ELR (cell line): ENCODE results near the gene PEA15.

Source experiments
- DNase-seq: peaks from one replicate; pipeline ENCODE4 v3.0.0-alpha.2; 2015; ENCODE audit warnings: low read depth

PEA15 gene

DNA sequence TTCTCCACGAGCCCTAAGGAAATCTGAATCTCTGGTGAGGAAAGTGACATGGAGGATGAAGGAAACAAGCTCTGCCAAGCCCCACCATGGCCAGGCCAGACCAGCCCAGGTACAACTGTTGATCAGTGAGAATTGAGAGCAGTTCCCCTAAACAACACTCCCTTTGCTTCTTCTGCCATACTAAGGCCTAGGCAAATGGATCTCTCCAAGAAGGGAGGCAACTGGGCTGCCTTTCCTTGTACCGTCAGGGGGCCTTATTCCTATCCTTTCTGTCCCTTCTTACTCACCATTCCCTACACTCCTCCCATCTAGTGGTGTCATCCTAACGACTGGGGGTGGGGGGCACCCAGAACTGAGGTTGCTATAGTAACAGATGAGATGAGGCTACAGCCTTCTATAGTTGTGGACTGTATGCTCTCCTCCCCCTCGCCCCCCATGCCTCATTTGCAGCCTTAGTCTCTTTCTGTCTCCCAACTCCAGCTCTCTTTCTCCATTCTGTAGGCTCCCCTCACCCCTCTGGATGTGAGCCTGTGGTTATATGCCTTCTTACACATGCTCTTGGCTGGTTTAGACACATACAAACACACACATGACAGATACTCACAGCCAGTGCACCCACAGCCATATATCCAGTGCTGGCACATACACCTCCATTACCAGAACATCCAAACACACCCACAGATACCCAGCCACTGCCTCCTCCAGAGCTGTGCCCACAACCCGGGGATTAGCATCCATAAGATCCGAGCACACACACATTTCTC, 3.6 kb downstream of the PEA15 start:
- DNase-seq: peak; percentile 30

DNA sequence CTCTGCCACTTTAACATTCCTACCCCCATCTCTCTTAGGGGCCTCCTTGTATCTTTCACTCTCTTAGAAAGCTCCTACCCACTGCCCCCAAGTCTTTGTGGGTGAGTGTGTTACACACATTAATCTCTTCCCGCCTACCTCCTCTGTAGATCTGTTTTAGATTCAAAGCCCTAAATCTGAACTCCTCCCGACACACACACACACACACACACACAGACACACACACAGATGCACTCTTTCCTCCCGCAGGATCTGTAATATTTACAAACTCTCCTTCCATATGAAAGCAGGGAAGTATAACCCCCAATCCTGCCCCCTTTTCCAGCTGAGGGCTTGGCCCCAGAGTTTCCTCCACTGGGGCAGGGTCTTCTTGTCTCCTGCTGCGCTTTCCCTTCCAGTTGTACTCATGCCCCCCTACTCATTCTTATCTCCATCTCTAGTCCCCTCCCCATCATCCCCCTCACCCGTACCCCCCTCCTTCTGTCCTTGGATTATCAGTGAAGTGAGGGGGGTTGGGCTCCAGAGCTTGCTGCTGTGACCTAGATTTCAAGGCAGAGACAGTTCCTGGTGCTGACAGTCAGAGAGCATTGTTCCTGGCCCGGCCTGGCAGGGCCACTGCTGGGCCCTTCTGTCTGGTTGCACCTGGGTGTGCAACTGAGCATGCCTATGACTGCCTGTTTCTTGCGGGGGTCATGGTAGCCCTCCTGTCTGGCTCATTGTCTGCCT, 4.3 kb downstream of the PEA15 start:
- no peak for DNase-seq

DNA sequence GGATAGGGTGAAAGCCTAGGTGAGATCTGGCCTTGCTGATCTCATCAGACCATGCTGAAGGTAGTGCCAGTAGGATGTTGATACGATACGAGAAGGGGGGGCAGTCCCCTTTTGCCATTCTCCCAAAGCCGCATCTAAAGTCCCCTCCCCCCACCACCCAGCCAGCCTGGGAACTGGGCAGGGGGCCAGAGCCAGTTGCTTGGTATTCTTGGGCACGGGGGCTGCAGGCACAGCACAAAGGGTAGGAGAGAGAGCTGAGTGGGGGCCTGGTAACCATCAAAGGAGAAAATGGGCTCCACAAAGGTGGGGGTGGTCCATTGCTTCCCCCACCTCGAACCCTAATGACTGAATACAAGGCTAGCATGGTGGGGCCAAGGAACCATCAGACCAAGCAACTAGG, 5.4 kb downstream of the PEA15 start:
- no peak for DNase-seq

DNA sequence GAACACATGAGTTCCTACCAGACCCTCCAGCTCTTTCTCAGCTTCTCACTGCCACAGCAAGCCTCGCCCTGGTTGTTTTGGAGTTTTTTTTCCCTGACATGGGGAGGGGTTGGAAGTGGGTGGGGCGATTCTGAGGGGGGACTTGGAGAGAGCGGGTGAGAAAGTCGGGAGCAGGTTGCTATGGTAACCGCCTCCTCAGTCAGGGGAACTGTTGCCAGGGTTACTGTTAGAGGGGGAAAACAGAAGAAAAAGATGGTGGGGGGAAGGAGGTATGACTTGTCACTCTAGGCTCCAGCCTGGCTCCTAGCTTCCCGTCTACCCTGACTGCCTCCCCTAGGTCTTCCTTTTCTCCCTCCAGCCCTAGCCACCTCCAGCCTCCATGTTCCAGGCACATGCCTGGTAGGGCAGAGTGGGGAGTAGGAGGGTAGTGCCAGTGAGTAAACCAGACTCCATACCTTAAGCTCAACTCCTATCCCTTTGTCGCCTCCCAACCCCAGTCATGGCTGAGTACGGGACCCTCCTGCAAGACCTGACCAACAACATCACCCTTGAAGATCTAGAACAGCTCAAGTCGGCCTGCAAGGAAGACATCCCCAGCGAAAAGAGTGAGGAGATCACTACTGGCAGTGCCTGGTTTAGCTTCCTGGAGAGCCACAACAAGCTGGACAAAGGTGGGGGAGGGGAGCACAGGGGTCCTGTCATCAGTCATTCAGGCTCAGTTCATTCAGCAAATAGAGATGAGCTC, 6.0 kb downstream of the PEA15 start:
- peak; percentile 25 for DNase-seq

DNA sequence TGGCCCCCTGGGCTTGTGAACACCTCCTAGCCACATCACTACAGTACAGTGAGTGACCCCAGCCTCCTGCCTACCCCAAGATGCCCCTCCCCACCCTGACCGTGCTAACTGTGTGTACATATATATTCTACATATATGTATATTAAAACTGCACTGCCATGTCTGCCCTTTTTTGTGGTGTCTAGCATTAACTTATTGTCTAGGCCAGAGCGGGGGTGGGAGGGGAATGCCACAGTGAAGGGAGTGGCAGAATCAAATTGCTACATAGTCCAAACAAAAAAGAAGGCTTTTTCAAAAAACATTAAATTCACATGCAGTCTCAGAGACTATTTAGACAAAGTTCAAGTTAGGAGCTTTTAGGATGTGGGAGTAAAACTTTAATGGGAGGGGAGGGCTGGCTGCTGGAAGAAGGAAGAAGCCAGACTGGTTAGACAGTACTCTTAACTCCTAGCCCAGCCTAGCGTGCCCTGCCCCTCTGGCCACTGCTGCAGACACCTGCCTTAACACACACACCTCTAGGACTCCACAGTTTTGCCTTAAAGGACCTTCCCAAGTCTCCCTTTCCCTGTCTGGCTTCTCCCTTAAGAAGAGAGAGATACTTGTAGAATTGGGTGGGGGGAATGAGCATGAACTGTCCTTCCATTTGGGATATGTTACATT, 9.4 kb downstream of the PEA15 start:
- no peak for DNase-seq

DNA sequence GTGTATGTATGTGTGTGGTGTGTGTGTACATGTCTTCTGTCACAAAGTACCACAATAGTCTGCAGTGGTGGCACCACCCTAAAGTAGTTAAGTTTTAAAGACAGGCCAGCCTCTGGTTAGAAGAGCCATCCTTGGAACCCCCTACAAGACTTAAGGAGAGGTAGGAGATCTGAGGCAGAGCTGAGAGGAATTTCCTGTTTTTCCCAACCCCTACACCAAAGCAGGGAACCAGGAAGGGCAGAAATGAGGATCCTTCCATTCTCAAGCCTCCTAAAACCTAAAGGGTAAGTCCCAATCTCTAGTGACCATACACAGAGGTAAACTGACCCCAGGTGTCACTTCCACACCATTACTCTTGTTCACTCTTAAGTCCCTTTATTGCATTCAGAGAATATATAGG, 11.1 kb downstream of the PEA15 start:
- no peak for DNase-seq

DNA sequence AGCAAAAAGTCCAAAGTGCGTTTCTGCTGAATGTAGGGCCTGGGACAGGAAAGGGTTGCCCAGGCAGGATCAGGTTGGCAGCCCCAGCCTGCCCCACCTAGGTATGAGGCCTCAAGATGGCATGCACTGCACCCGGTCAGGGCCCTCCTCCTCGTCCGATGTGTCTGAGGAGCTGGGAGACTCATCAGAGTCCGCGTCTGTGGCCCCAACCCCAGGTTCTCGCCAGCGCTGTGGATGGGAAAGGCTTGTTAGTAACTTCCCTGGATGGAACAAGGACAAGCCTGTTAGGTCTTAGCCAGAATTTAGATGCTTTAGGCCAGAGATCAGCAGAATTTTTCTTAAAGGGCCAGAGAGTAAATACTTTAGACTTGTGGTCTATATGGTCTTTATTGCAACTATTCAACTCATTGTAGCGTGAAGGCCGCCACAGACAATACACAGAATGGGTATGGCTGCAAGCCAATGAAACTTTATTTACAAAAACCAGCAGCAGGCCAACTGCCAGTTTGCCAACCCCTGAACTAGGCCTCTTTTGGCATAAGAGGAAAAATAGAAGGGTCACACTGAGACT, 12.4 kb downstream of the PEA15 start:
- no peak for DNase-seq

DNA sequence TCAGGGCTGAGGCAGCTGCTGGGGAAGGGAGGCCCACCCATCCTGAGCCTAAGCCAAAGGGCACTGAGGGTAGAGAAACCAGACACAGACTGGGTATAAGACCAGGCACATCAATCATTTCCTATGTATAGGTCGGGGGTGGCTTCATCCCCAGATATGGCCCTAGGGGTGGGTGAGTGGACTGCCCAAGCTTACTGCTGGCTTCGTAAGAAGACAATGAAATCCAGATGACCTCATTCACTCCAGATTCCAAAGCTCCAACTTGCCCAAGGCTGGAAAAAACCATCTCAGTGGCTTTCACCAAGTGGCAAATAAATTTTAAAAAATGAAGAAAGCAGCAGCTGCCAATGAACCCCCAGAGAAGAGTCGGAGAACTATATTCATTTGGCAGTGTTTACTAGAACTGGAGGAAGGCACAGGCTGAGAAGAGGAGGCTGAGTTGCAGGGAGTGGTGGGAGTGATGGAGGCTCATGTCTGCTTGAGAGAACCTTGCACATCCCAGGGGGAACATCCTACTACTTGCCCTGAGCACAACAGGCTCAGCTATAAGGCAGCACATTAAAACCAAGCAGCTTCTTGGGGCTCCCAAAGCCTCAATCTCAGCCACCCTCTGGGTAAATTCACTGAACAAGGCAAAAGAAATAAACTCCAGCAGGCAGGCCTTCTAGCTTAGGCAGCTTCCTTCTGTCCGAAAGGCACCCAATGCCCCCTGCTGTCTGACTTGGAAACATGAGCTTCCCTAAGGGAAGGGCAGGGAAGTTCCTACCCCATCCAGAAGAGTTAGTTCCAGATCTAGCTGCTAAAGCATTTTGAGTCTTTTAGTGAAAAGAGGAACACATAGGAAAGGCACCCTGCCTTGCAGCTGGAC, 14.1 kb downstream of the PEA15 start:
- peak; percentile 80 for DNase-seq

DNA sequence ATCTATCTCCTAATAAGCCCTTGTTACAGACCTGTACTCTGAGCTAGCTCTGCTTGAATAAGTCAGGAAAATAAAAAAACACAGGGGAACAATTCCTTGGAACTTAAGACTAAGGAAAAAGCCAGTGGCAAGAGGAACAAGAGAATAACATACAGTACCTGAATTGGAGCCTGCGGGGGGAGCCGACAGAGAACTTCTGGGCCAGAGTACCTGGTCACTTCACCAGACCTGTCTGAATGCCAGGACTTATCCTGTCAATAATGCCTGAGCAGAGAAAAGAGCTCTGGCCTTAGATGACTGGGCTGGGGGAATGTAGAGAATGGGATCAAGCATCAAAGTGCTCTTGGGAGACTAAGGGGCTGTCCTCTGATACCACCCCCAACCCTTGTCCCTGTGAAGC, 15.1 kb downstream of the PEA15 start:
- no peak for DNase-seq

DNA sequence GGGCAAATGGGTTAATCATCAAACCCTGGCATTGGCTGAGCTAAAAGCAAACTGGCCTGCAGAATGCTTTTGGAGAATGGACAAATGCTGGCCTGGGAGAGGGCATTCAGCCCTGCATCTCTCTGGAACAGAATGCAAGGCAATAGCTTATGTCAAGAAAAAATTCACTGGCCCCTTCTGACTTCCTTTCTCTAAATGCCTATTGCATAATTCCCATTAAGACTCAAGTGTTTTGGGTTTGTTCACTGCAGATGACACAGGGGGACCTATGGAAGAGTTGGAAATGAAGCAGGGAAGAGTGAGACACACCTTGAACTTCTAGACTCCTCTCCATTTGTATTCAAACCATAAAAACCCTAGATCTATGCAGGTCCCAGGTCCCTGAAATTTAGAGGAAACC, 15.9 kb downstream of the PEA15 start:
- no peak for DNase-seq

DNA sequence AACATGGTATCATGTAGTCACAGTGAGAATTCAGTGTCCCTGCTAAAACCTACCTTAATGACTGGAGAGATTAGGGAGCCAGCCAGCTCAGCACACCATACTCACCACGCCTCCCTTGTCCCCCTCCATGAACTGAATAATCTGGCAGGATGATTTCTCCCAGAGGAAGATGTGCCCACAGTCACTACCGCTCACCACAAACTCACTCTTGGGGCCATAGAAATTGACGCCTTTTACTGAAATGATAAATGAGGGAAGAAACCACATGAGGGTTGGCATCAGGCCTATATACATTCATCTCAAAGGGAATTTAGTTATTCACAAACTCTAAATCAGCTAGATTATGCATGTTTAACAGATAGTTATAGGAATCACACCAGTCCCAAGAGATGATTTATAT, 17.4 kb downstream of the PEA15 start:
- DNase-seq: no peak

DNA sequence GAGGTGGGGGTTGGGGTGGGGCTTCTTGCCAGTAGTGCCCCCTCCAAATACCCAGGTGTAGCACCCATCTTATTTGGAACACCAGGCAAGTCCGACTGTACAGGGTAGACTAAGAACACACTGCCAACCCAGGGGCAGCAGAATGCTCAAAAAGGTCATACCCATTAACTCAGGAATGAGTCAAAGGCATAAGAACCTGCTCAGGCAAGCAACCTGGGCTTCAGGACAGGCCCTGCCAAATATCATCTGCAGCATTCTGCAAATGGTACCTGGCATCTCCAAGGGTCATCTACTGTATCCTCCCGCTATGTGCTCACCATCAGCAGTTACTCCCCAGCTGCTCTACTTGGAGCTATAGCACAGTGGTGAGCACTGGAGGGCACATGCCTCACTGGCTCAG, 19.4 kb downstream of the PEA15 start:
- no peak for DNase-seq

DNA sequence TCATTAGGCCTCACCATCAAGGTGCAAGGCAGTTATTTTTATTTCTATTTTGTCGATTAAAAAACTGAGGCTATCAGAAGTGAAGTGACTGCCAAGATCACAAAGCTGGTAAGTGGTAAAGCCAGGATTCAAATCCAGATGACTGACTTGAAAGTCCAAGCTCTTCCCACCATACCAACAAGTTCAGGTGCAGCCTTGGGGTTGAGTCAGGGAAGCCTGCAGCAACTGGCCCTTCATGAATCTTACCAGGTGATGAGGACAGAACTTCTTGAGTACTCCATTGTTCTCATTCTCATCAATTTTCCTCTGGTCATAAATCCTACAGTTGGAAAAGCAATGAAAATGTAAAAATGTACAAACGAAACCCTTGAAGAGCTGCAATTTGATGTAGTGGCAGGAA, 20.2 kb downstream of the PEA15 start:
- DNase-seq: no peak

DNA sequence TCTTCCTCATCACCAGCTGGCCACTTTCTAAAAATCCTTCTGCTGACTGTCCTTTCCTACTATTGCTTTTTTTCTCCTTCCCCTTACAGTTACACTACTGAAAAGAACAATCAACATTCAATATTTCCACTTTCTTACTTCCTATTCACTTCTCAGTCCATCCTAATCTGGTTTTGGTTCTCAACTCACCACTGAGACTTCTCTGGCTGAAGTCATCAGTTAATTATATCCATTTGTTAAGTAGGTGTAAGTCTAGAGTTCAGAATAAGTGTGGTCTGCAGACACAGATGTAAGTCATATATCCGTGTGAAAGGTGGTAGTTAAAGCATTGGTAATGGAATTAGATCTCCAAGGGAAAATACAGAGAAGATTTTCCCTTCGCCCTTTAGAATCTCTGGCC, 21.4 kb downstream of the PEA15 start:
- DNase-seq: no peak

DNA sequence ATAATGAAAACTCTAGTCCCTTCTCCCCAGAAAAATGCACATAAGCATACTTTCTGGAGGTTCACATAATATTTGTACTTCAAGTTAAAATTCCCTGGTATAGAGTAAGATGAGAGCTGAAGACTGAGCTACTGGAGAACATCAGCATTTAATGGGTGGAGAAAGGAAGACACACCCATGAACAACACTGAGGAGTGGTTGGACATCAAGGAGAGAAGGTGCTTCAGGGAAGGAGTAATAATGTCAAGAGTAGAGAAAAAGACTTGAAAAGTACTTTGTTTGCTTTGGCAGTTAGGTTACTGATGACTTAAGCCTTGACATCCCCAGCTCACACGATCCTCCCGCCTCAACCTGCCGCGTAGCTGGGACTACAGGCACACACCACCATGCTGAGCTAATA, 21.9 kb downstream of the PEA15 start:
- no peak for DNase-seq

DNA sequence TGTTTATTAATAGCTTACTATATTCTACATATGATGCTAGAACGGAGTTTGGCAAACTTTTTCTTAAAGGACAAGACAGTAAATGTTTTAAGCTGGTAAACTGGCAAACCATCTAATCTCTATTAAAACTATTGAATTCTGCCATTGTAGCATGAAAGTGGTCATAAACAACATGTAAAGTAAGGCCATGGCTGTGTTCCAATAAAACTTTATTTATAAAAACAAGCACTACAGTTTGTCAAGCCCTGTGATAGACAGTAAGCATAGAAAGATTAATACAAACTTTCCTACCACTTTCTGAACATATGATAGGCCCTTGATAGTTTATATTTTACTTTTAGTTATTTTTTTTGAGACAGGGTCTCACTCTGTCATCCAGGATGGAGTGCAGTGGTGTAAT, 22.4 kb downstream of the PEA15 start:
- no peak for DNase-seq

DNA sequence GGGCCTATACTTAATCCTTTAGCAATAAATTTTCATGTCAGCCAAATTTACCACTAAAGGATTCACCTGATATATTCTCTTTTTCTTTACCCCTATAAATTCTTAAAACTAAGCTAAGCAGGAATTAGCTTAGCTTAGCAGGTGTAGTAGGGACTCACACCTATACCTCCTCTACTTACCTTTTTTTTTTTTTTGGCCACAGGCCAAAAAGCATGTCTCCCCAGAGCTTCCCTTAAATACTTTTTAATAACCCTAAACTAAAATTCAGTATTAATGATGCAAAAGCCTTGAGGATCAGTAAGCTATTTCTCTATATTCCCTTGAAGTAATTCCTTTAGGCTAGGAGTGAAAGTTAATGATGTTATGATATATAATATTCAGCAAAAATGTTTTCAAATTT, 23.2 kb downstream of the PEA15 start:
- DNase-seq: no peak

DNA sequence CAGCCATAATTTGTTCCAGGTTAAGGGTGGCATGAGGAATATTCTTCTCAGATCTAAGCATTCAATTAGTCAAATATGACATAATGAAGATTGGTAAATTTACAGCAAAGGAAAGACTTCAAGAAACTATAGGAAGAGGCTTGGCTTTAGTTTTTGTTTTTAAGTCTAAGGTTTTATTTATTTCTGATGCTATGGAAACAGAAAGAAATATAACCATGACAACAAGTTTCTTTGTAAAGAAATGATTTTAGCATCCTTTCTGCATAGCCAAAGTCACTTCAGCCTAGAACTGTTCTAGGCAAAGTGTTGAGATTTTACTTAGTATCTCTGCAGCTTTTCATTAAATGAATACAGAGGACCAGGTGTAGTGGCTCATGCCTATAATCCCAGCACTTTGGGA, 27.7 kb downstream of the PEA15 start:
- DNase-seq: no peak

DNA sequence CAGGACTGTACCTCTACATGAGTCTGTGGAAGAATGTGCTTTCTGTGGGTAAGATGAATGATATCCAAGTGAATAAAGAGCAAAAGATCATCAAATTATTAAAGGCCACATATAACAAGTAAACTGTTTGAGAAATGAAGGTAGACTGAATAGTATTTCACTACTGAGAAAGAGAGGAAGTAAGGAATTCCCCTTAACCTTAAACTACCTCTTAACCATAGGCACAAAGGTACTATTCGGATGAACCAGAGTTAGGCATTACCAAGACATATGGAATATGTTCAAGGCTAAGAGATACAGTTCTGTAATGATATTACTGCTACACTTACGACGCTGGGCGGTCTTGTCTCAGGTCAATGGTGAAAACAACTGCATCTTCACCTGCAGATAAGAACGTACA, 31.6 kb downstream of the PEA15 start:
- DNase-seq: no peak

DNA sequence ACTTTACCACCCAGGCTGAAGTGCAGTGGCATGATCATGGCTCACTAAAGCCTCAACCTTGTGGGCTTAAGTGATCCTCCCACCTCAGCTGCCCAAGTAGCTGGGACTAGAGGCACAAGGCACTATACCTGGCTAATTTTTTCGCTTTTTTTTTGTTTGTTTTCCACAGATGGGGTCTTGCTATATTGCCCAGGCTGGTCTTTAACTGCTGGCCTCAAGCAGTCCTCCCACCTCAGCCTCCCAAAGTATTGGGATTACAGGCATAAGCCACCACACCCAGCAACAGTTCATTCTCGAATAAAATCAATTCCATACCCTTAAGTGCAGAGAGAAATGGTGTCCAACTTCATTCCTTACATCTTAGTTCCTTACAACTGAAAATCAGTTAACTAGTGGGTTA, 32.4 kb downstream of the PEA15 start:
- no peak for DNase-seq

DNA sequence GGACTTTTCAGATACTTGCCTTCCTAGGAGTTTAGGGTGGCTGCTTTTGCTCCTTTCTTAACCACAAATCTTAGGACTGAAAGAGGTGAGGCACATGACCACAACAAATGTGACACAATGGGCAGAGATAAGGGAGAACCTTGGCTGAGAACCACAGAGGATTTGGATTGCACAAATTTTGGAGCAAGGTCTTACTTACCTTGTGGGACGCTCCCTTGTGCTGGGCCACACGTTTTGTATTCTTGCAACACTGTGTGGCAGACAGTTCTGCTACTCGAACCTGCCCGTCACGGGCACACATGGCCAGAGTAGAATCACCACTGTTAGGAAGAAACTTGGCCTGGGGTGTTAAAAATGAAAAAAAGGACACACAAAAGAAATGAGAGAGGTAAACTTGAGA, 33.2 kb downstream of the PEA15 start:
- DNase-seq: no peak
